H9 (cell line): Measurements from ENCODE around the gene CCDC18. TPM values are rescaled to one million over a fixed set of nuclear protein-coding genes. Genes with fewer than 3 reads are reported as not detected.

Experiments
- DNase-seq: peaks from one replicate; pipeline ENCODE4 v3.0.0-alpha.2; 2017
- H2AFZ ChIP-seq: one replicate; pipeline ENCODE4 v1.6.1; 2013; ENCODE audit warnings: mild to moderate bottlenecking, low read length, control low read depth, moderate library complexity
- H2AK5ac ChIP-seq: 2 replicates; pipeline ENCODE4 v1.6.1; 2013; ENCODE audit warnings: low read length, control low read depth, mixed read lengths; ENCODE audit not compliant: insufficient read length
- H2BK120ac ChIP-seq: one replicate; pipeline ENCODE4 v1.6.1; 2013; ENCODE audit warnings: low read depth, mild to moderate bottlenecking, low read length, control low read depth, inconsistent platforms; ENCODE audit not compliant: poor library complexity, severe bottlenecking
- H2BK12ac ChIP-seq: 2 replicates; pipeline ENCODE4 v1.6.1; 2013; ENCODE audit warnings: low read length, control low read depth, mixed read lengths, low read depth; ENCODE audit not compliant: insufficient read length
- H2BK15ac ChIP-seq: 2 replicates; pipeline ENCODE4 v1.6.1; 2013; ENCODE audit warnings: low read depth, low read length, control low read depth
- H2BK20ac ChIP-seq: one replicate; pipeline ENCODE4 v1.6.1; 2013; ENCODE audit warnings: low read depth, mild to moderate bottlenecking, low read length, control low read depth, inconsistent platforms; ENCODE audit not compliant: poor library complexity, severe bottlenecking
- H2BK5ac ChIP-seq: 2 replicates; pipeline ENCODE4 v1.6.1; 2013; ENCODE audit warnings: low read length, control low read depth, mixed read lengths; ENCODE audit not compliant: insufficient read length
- H3K14ac ChIP-seq: 2 replicates; pipeline ENCODE4 v1.6.1; 2013; ENCODE audit warnings: low read length, control low read depth; ENCODE audit not compliant: insufficient read depth
- H3K18ac ChIP-seq: 2 replicates; pipeline ENCODE4 v1.6.1; 2013; ENCODE audit warnings: low read depth, mild to moderate bottlenecking, mixed read lengths, low read length, control low read depth; ENCODE audit not compliant: insufficient read length
- H3K23ac ChIP-seq: 2 replicates; pipeline ENCODE4 v1.6.1; 2013; ENCODE audit warnings: low read length, control low read depth, mixed read lengths, low read depth; ENCODE audit not compliant: insufficient read length
- H3K23me2 ChIP-seq: 2 replicates; pipeline ENCODE4 v1.6.1; 2013; ENCODE audit warnings: low read depth, mild to moderate bottlenecking, mixed read lengths, low read length, control low read depth; ENCODE audit not compliant: insufficient read length, poor library complexity, severe bottlenecking
- H3K27ac ChIP-seq: 2 replicates; pipeline ENCODE4 v1.5.1; 2013; ENCODE audit warnings: low read length, control low read depth, mixed read lengths, low read depth; ENCODE audit not compliant: insufficient read length
- H3K27me3 ChIP-seq: 2 replicates; pipeline ENCODE4 v1.6.1; 2013; ENCODE audit warnings: low read length, control low read depth, inconsistent platforms; ENCODE audit not compliant: insufficient read depth
- H3K4ac ChIP-seq: 2 replicates; pipeline ENCODE4 v1.6.1; 2013; ENCODE audit warnings: low read depth, mild to moderate bottlenecking, control low read depth, inconsistent platforms, low read length, moderate library complexity
- H3K4me1 ChIP-seq: 2 replicates; pipeline ENCODE4 v1.6.1; 2013; ENCODE audit warnings: low read length, control low read depth, inconsistent platforms; ENCODE audit not compliant: insufficient read depth
- H3K4me2 ChIP-seq: 2 replicates; pipeline ENCODE4 v1.6.1; 2013; ENCODE audit warnings: low read length, control low read depth, mixed read lengths; ENCODE audit not compliant: insufficient read length, insufficient read depth
- H3K56ac ChIP-seq: 2 replicates; pipeline ENCODE4 v1.6.1; 2013; ENCODE audit warnings: low read depth, mild to moderate bottlenecking, mixed read lengths, low read length, control low read depth; ENCODE audit not compliant: insufficient read length
- H3K79me1 ChIP-seq: 2 replicates; pipeline ENCODE4 v1.6.1; 2013; ENCODE audit warnings: low read depth, mild to moderate bottlenecking, moderate library complexity, low read length, control low read depth, inconsistent platforms; ENCODE audit not compliant: insufficient read depth, poor library complexity, severe bottlenecking
- H3K79me2 ChIP-seq: 2 replicates; pipeline ENCODE4 v1.6.1; 2013; ENCODE audit warnings: low read length, control low read depth, inconsistent platforms; ENCODE audit not compliant: insufficient read depth
- H3K9ac ChIP-seq: 2 replicates; pipeline ENCODE4 v1.6.1; 2013; ENCODE audit warnings: low read length, control low read depth, mixed read lengths; ENCODE audit not compliant: insufficient read length; ENCODE audit errors: extremely low read depth
- H3K9me3 ChIP-seq: one replicate; pipeline ENCODE4 v1.6.1; 2013; ENCODE audit warnings: low read depth, low read length, inconsistent platforms; ENCODE audit not compliant: control insufficient read depth
- H3T11ph ChIP-seq: one replicate; pipeline ENCODE4 v1.6.1; 2013; ENCODE audit warnings: mild to moderate bottlenecking, low read length, control low read depth, inconsistent platforms
- H4K20me1 ChIP-seq: one replicate; pipeline ENCODE4 v1.6.1; 2013; ENCODE audit not compliant: control insufficient read depth, insufficient read length, insufficient read depth
- H4K5ac ChIP-seq: 2 replicates; pipeline ENCODE4 v1.6.1; 2013; ENCODE audit warnings: low read depth, mild to moderate bottlenecking, mixed read lengths, low read length, control low read depth; ENCODE audit not compliant: insufficient read length
- H4K8ac ChIP-seq: replicated peaks from 2 replicates; pipeline ENCODE4 v1.6.1; 2013; ENCODE audit warnings: low read length, control low read depth, mixed read lengths, low read depth; ENCODE audit not compliant: insufficient read length
- H4K91ac ChIP-seq: 2 replicates; pipeline ENCODE4 v1.6.1; 2013; ENCODE audit warnings: low read depth, mild to moderate bottlenecking, moderate library complexity, mixed read lengths, low read length, control low read depth; ENCODE audit not compliant: insufficient read length
- H3K27ac Mint-ChIP-seq, 3 experiments: 2 replicates in 2 of 3; 3 replicates in 1 of 3; pipeline ENCODE4 v1.8.0; 2020 to 2021; ENCODE audit warnings: mixed read lengths in 3 of 3, mild to moderate bottlenecking in 1 of 3, moderate library complexity in 1 of 3
- H3K27me3 Mint-ChIP-seq: 2 replicates; pipeline ENCODE4 v1.8.0; 2021; ENCODE audit warnings: low read depth, mild to moderate bottlenecking, moderate library complexity, mixed read lengths
- H3K36me3 Mint-ChIP-seq, 3 experiments: 2 replicates in 2 of 3; 3 replicates in 1 of 3; pipeline ENCODE4 v1.8.0; 2020 to 2021; ENCODE audit warnings: low read depth in 3 of 3, mixed read lengths in 3 of 3; ENCODE audit not compliant: insufficient read depth in 1 of 3
- H3K4me1 Mint-ChIP-seq, 2 experiments: 2 replicates each; pipeline ENCODE4 v1.8.0; 2020; ENCODE audit warnings: mixed read lengths in 2 of 2
- H3K4me3 Mint-ChIP-seq, 2 experiments: 2 replicates in 1 of 2; 3 replicates in 1 of 2; pipeline ENCODE4 v1.8.0; 2020 to 2021; ENCODE audit warnings: mild to moderate bottlenecking in 2 of 2, mixed read lengths in 2 of 2, moderate library complexity in 1 of 2
- H3K9me3 Mint-ChIP-seq, 2 experiments: 2 replicates in 1 of 2; 3 replicates in 1 of 2; pipeline ENCODE4 v1.8.0; 2020; ENCODE audit warnings: mild to moderate bottlenecking in 2 of 2, mixed read lengths in 2 of 2, moderate library complexity in 1 of 2
- CTCF ChIP-seq: fragments of 200-600 bp; sonication (generic); conservative IDR thresholded peaks from 3 replicates; pipeline ENCODE4 v1.8.0; 2021; ENCODE audit warnings: antibody characterized with exemption, mild to moderate bottlenecking
- total RNA-seq: library from RNA; stranded (reverse); gene quantifications from 2 replicates; pipeline ENCODE4 v1.2.1, GENCODE V29; 2021

The CCDC18 gene
- total RNA-seq, 1 experiment from 2014 or later: 19.5 TPM

- no peak overlapping the region for H2AK5ac ChIP-seq
- Mint-ChIP-seq H3K27me3 (no peaks in the 10 kb centered on the region), H3K36me3 (peaks cover 58 to 84% (median 63%) of the 10 kb centered on the region in 3 experiments), H3K4me1 (peaks cover 15 to 27% of the 10 kb centered on the region in 2 experiments), H3K9me3 (peaks cover 9 to 14% of the 10 kb centered on the region in 2 experiments), H3K4me3 (no peak overlapping the region), H3K27ac (no peak overlapping the region)
- no peak overlapping the region for H2BK120ac ChIP-seq
- no peak overlapping the region for H4K91ac ChIP-seq
- no peaks in the 10 kb centered on the region for H3K79me1 ChIP-seq
- H3K18ac ChIP-seq: no peak overlapping the region
- no peak overlapping the region for H4K8ac ChIP-seq
- no peak overlapping the region for H3K27ac ChIP-seq
- H3K14ac ChIP-seq: no peak overlapping the region
- H2BK12ac ChIP-seq: no peak overlapping the region
- peaks cover 5% of the 10 kb centered on the region for H3K9me3 ChIP-seq
- no peaks in the 10 kb centered on the region for H3K23me2 ChIP-seq
- H3T11ph ChIP-seq: no peak overlapping the region
- no peaks in the 10 kb centered on the region for H3K4me1 ChIP-seq
- no peak for TF ChIP-seq CTCF
- DNase-seq: no peak
- no peak overlapping the region for H3K9ac ChIP-seq
- no peak overlapping the region for H3K56ac ChIP-seq
- no peak overlapping the region for H2AFZ ChIP-seq
- no peak overlapping the region for H3K4me2 ChIP-seq
- H3K23ac ChIP-seq: no peak overlapping the region
- H3K27me3 ChIP-seq: no peaks in the 10 kb centered on the region
- H2BK20ac ChIP-seq: no peak overlapping the region
- H2BK15ac ChIP-seq: no peak overlapping the region
- H2BK5ac ChIP-seq: no peak overlapping the region
- H4K5ac ChIP-seq: no peak overlapping the region
- no peaks in the 10 kb centered on the region for H4K20me1 ChIP-seq
- H3K4ac ChIP-seq: no peak overlapping the region
- no peaks in the 10 kb centered on the region for H3K79me2 ChIP-seq
Measured at GRCh38 chr1:93237021-93237420, 56.5 kb downstream of the CCDC18 start.
